Measurements from ENCODE around the gene GNA14. TPM values are rescaled to one million over a fixed set of nuclear protein-coding genes. Genes with fewer than 3 reads are reported as not detected.
"Not testable (repeated sequence)": the region's sequence is repeated elsewhere in the genome, so short reads cannot be mapped to it uniquely, and the experiment has no call there.

GNA14 gene
- polyA plus RNA-seq, 1 experiment = 0.22 TPM

GRCh38 chr9:77420641-77421040 lies 227.5 kb downstream of the GNA14 start:
- H3K36me3 ChIP-seq (ENCODE audit: control insufficient read depth, insufficient read depth, low read length) = no peaks in the 10 kb centered on the region
- CTCF ChIA-PET = interaction anchor here (0.6 to 1.0 kb wide), 3 partner anchors 9 to 409 kb away, joined by 4 to 7 read pairs (median 5); no protein-coding TSS in a partner anchor
- no peaks in the 10 kb centered on the region for H3K27me3 ChIP-seq (ENCODE audit: control insufficient read depth, insufficient read depth, low read length)
- H3K4me3 ChIP-seq (ENCODE audit: low read depth, low read length) = no peak overlapping the region
- POLR2A ChIA-PET = no interaction called here
- no peak for DNase-seq (ENCODE audit: low read depth)
- no peak for TF ChIP-seq CTCF (IDR thresholded peaks at IDR 0.05; ENCODE audit: insufficient read depth, low read depth, low read length)

- no peak for DNase-seq (ENCODE audit: low read depth)
- CTCF ChIA-PET = interaction anchor here (0.7 to 1.1 kb wide), 2 partner anchors 39 to 122 kb away, joined by 3 to 4 read pairs; no protein-coding TSS in a partner anchor
- no peak for TF ChIP-seq CTCF (IDR thresholded peaks at IDR 0.05; ENCODE audit: insufficient read depth, low read depth, low read length)
- Histone ChIP-seq H3K36me3 (ENCODE audit: control insufficient read depth, insufficient read depth, low read length) (no peaks in the 10 kb centered on the region), H3K4me3 (ENCODE audit: low read depth, low read length) (no peak overlapping the region), H3K27me3 (ENCODE audit: control insufficient read depth, insufficient read depth, low read length) (no peaks in the 10 kb centered on the region)
- POLR2A ChIA-PET = no interaction called here
These were observed 229.9 kb downstream of the GNA14 start for GRCh38 chr9:77418226-77418625.

GRCh38 chr9:77417566-77417965 lies 230.6 kb downstream of the GNA14 start:
- TF ChIP-seq CTCF (IDR thresholded peaks at IDR 0.05; ENCODE audit: insufficient read depth, low read depth, low read length) = no peak
- POLR2A ChIA-PET = no interaction called here
- CTCF ChIA-PET = interaction anchor here (0.7 to 1.3 kb wide), 2 partner anchors 40 to 122 kb away, joined by 3 read pairs; no protein-coding TSS in a partner anchor
- Histone ChIP-seq H3K27me3 (ENCODE audit: control insufficient read depth, insufficient read depth, low read length) (no peaks in the 10 kb centered on the region), H3K36me3 (ENCODE audit: control insufficient read depth, insufficient read depth, low read length) (no peaks in the 10 kb centered on the region), H3K4me3 (ENCODE audit: low read depth, low read length) (no peak overlapping the region)
- DNase-seq (ENCODE audit: low read depth) = peak; percentile 55

GRCh38 chr9:77408521-77408920 lies 239.6 kb downstream of the GNA14 start:
- H3K27me3 ChIP-seq (ENCODE audit: control insufficient read depth, insufficient read depth, low read length); CTCF ChIA-PET; DNase-seq (ENCODE audit: low read depth); POLR2A ChIA-PET; H3K4me3 ChIP-seq (ENCODE audit: low read depth, low read length); H3K36me3 ChIP-seq (ENCODE audit: control insufficient read depth, insufficient read depth, low read length): not testable (repeated sequence)

GRCh38 chr9:77403239-77403638 lies 244.9 kb downstream of the GNA14 start:
- H3K27me3 ChIP-seq (ENCODE audit: control insufficient read depth, insufficient read depth, low read length) = no peaks in the 10 kb centered on the region
- no peaks in the 10 kb centered on the region; the same call in 1 of the 2 replicates for H3K36me3 ChIP-seq (ENCODE audit: control insufficient read depth, insufficient read depth, low read length)
- no peak overlapping the region for H3K4me3 ChIP-seq (ENCODE audit: low read depth, low read length)
- ChIA-PET POLR2A (no interaction called here), CTCF (no interaction called here)
- no peak for DNase-seq (ENCODE audit: low read depth)
- TF ChIP-seq CTCF (IDR thresholded peaks at IDR 0.05; ENCODE audit: insufficient read depth, low read depth, low read length) = no peak

GRCh38 chr9:77402286-77402685 lies 245.8 kb downstream of the GNA14 start:
- ChIA-PET CTCF (no interaction called here), POLR2A (no interaction called here)
- no peaks in the 10 kb centered on the region for H3K36me3 ChIP-seq (ENCODE audit: control insufficient read depth, insufficient read depth, low read length)
- DNase-seq (ENCODE audit: low read depth) = no peak
- no peak overlapping the region for H3K4me3 ChIP-seq (ENCODE audit: low read depth, low read length)
- no peaks in the 10 kb centered on the region for H3K27me3 ChIP-seq (ENCODE audit: control insufficient read depth, insufficient read depth, low read length)
- no peak for TF ChIP-seq CTCF (IDR thresholded peaks at IDR 0.05; ENCODE audit: insufficient read depth, low read depth, low read length)
